ENCODE results near the gene ATOH7.

ATOH7 gene

GRCh38 chr10:68231817-68232251, at the start of gene ATOH7:
Gene ATOH7 (minus strand): TSS chr10:68232113. CDS start chr10:68231677, 436 bp downstream.
- TF ChIP-seq GATA3 (IDR thresholded peaks at IDR 0.05; ENCODE audit: low read depth, low read length) (no peak), GATA2 (IDR thresholded peaks at IDR 0.05; ENCODE audit: low read depth, low read length) (no peak)

GRCh38 chr10:68280758-68281157, 48.8 kb upstream of the ATOH7 start:
- TF ChIP-seq GATA2 (IDR thresholded peaks at IDR 0.05; ENCODE audit: low read depth, low read length) (no peak), GATA3 (IDR thresholded peaks at IDR 0.05; ENCODE audit: low read depth, low read length) (no peak)

- TF ChIP-seq GATA2 (IDR thresholded peaks at IDR 0.05; ENCODE audit: low read depth, low read length) (no peak), GATA3 (IDR thresholded peaks at IDR 0.05; ENCODE audit: low read depth, low read length) (no peak)
These were observed 44.3 kb upstream of the ATOH7 start for GRCh38 chr10:68276224-68276623.

GRCh38 chr10:68275600-68276126, 43.8 kb upstream of the ATOH7 start:
- TF ChIP-seq GATA3 (IDR thresholded peaks at IDR 0.05; ENCODE audit: low read depth, low read length) (no peak), GATA2 (IDR thresholded peaks at IDR 0.05; ENCODE audit: low read depth, low read length) (no peak)

GRCh38 chr10:68272833-68273232, 40.9 kb upstream of the ATOH7 start:
- TF ChIP-seq GATA2 (IDR thresholded peaks at IDR 0.05; ENCODE audit: low read depth, low read length), result no peak
- no peak for TF ChIP-seq GATA3 (IDR thresholded peaks at IDR 0.05; ENCODE audit: low read depth, low read length)

- no peak for TF ChIP-seq GATA2 (IDR thresholded peaks at IDR 0.05; ENCODE audit: low read depth, low read length)
- no peak for TF ChIP-seq GATA3 (IDR thresholded peaks at IDR 0.05; ENCODE audit: low read depth, low read length)
These were observed 39.4 kb upstream of the ATOH7 start for GRCh38 chr10:68271196-68271882.

GRCh38 chr10:68269562-68270290, 37.8 kb upstream of the ATOH7 start:
- no peak for TF ChIP-seq GATA2 (IDR thresholded peaks at IDR 0.05; ENCODE audit: low read depth, low read length)
- no peak for TF ChIP-seq GATA3 (IDR thresholded peaks at IDR 0.05; ENCODE audit: low read depth, low read length)

GRCh38 chr10:68261132-68261856, 29.4 kb upstream of the ATOH7 start:
- no peak for TF ChIP-seq GATA3 (IDR thresholded peaks at IDR 0.05; ENCODE audit: low read depth, low read length)
- TF ChIP-seq GATA2 (IDR thresholded peaks at IDR 0.05; ENCODE audit: low read depth, low read length), result no peak

GRCh38 chr10:68253346-68253745, 21.4 kb upstream of the ATOH7 start:
- TF ChIP-seq GATA3 (IDR thresholded peaks at IDR 0.05; ENCODE audit: low read depth, low read length), result no peak
- no peak for TF ChIP-seq GATA2 (IDR thresholded peaks at IDR 0.05; ENCODE audit: low read depth, low read length)

- TF ChIP-seq GATA2 (IDR thresholded peaks at IDR 0.05; ENCODE audit: low read depth, low read length) (no peak), GATA3 (IDR thresholded peaks at IDR 0.05; ENCODE audit: low read depth, low read length) (no peak)
These were observed 19.9 kb upstream of the ATOH7 start for GRCh38 chr10:68251625-68252495.

GRCh38 chr10:68251151-68251550, 19.2 kb upstream of the ATOH7 start:
- TF ChIP-seq GATA2 (IDR thresholded peaks at IDR 0.05; ENCODE audit: low read depth, low read length) (no peak), GATA3 (IDR thresholded peaks at IDR 0.05; ENCODE audit: low read depth, low read length) (no peak)

GRCh38 chr10:68249297-68249696, 17.4 kb upstream of the ATOH7 start:
- TF ChIP-seq GATA3 (IDR thresholded peaks at IDR 0.05; ENCODE audit: low read depth, low read length) (no peak), GATA2 (IDR thresholded peaks at IDR 0.05; ENCODE audit: low read depth, low read length) (no peak)

GRCh38 chr10:68247931-68248330, 16.0 kb upstream of the ATOH7 start:
- TF ChIP-seq GATA3 (IDR thresholded peaks at IDR 0.05; ENCODE audit: low read depth, low read length) (no peak), GATA2 (IDR thresholded peaks at IDR 0.05; ENCODE audit: low read depth, low read length) (no peak)

All from SH-SY5Y (cell line).